HK-2 (cell line): ENCODE data around the gene SMU1.
A peak's percentile ranks its signal among the peaks of the same experiment; 100 is the strongest.

Experiments
- DNase-seq: peaks from one replicate; pipeline ENCODE4 v3.0.0-alpha.2; 2018; ENCODE audit not compliant: unreplicated experiment

SMU1 gene

DNA sequence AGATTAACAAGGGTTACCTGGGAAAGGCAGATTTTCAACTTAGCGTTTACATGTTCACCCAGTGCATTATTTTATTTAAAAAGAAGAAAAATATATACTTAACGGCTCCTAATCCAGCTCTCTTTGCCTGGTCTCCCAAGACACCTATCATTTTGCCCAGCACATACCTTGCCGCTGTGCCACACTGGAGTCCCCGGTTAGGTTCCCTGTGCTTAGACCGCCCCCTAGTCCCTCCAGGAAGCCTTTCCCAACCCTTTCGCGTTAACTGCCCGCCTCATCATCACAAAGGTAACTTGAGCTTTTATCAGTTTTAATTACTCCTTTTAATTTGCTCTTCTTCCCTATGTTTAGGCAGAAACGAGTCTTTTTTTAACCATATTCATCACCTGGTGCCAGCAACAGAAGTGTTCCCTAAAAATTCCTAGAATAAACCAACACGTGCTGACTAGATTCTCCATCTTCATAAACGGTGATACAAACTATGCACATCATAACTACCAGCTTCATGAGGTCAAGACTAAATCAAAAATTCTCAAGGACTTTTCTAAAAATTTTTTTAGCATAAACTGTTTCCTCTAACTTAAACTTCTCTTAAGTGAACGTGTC is 31.7 kb downstream of the SMU1 start:
- DNase-seq = no peak

DNA sequence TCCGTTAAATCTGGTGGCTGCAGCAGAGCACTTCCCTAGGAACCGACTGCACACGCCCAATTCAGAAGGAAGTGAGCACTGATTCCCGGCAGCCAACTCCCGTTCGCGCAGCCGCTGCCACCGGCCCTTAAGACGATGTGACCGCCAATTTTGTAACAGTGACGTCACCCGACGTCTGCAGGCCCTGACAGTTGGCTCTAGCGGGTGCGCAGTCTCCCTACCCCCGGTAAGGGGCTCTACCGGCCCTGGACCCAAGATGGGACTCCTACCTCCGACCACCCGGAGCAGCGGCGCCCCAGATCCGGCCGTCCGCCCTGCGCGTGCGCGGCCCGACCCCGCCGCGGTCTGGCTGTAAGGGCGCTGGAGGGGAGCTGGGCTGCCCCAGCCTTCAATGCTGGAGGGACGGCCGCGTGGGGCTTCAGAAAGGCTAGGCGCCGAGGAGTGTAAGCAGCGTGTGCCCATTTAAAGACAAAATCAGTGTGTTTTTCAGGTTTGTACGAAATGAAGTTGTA is 32.3 kb downstream of the SMU1 start:
- peak; percentile 41 for DNase-seq

GRCh38 chr9:33043671-33044070 is 32.8 kb downstream of the SMU1 start:
- DNase-seq = no peak

- DNase-seq = peak; percentile 14
Measured at GRCh38 chr9:33042473-33042872, 34.0 kb downstream of the SMU1 start.

DNA sequence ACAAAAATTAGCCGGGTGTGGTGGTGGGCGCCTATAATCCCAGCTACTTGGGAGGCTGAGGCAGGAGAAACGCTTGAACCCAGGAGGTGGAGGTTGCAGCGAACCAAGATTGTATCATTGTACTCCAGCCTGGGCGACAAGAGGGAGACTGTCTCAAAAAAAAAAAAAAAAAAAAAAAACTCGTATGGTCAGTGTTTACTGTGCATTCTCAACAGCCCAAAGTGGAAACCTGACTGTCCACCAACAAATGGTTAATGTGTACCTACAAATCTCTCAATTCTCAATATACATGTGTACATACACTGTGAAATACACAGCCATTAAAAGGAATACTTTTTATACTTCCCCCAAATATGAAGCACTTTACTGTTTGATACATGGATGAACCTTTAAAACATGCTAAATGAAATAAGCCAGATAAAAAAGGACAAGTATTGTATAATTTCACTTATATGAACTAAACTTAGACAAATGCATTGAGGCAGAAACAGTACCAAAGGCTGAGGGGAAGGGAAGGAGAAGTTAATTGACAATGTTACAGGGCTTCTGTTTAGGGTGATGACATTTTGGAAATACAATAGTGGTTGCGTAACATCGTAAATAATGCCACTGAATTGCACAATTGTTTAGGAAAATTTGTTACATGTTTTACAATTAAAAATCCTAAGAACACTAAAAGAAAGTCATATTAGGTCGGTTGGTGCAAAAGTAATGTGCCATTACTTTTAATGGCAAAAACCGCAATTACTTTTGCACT is 34.9 kb downstream of the SMU1 start:
- DNase-seq = no peak

GRCh38 chr9:33040792-33041431 is 35.6 kb downstream of the SMU1 start:
- DNase-seq = no peak

DNA sequence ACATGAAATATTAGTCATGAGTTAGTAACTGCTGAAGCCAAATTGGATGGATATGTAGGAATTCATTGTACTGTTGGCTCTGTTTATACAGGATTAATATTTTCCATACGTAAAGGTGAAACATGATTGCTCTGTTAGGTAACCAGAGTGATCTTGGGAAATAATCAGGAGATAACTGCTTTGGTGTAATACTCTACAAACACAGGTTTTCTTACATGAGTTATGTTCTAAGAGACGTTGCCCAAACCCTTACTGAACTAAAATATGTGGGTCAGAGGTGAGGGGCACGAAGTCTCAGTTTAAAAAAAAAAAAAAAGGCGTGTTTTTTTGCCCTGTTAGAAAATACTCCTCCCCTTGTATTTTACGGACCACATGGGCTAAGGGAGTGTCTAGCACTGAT is 43.6 kb downstream of the SMU1 start:
- DNase-seq = no peak

DNA sequence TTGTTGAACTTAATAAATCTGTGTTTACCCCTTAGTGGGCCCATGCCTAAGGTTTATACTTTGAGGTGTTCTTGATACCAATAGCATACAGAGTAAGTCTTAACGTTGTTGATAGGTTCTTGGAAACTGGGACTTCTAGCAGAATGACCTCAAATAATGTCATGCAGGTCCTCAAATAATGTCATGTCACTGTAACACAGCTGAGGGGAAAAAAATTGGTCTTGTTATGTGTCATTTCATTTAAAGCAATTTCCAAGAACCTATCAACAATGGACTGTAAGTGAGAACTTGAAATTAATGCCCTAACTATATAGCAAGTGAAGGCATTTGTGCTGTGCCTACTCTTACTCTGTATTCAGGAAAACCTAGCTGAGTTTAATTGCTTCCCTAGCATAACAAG is 44.2 kb downstream of the SMU1 start:
- DNase-seq = no peak

DNA sequence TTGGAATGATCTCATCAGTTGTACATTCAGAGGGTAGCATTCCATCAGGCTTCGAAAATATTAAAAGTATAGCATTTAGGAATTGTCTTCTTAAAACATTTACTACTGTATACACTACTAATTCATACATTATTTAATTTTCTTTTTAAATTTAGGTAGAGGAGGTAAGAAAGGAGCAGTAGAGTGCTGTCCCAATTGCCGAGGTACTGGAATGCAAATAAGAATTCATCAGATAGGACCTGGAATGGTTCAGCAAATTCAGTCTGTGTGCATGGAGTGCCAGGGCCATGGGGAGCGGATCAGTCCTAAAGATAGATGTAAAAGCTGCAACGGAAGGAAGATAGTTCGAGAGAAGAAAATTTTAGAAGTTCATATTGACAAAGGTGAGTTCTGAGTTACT is 46.2 kb downstream of the SMU1 start:
- DNase-seq = no peak

DNA sequence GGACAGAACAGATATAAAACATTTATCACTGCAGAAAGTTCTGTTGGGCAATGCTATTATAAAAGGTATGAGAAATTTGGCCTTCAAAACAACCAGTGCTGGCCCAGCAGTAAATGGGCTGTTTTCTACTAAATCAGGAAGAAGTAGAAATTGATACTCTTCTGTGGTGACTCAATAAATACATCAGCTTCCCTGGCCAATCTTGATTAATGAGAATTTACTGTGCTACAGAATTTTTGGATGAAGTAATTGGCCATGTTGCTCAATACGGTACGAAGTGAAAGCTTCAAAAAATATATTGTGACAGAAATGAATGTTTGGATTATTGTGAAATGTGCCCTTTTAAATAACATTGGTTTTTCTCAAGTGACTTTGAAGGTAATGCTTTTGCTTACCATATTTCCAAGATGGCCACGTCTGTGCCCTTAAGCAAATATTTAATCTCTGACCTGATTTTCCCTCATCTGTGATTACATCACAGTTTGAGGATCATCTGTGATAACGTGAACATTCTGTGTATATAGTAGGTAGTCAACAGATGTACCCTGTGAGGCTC is 47.2 kb downstream of the SMU1 start:
- DNase-seq = no peak

GRCh38 chr9:33025572-33026342 is 50.7 kb downstream of the SMU1 start:
- peak; percentile 42 for DNase-seq

DNA sequence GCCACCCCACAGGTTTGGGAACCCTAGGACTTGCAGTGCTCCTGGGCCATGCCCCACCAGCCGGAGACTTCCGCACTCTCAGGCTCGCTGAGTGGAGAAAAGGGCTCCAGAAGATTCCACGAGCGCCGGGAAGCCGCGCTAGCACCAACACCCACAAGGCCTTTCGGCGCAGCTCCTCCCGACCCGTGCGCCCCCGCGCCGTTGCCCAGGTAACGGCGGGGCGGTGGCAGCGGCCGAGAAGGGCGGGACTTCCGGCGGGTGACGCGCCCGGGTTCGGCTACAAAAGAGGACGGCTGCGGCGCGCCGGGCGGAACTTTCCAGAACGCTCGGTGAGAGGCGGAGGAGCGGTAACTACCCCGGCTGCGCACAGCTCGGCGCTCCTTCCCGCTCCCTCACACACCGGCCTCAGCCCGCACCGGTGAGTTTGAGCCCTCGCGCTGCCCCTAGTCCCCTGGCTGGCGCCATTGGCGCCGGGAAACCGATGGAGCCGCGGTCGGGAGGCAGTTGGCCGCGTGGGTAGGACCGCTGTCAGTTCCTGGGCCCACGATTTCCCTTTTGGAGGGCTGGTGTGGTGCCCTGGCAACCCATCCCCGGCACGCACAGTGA is 51.4 kb downstream of the SMU1 start, which contains the start of gene DNAJA1:
TSS of gene DNAJA1 (plus strand) at position 308 of the 606 bp plus-strand sequence. CDS start 1,212 bp downstream, outside the sequence.
- peak; percentile 90 for DNase-seq

GRCh38 chr9:33024126-33024965 is 52.1 kb downstream of the SMU1 start:
- no peak for DNase-seq

DNA sequence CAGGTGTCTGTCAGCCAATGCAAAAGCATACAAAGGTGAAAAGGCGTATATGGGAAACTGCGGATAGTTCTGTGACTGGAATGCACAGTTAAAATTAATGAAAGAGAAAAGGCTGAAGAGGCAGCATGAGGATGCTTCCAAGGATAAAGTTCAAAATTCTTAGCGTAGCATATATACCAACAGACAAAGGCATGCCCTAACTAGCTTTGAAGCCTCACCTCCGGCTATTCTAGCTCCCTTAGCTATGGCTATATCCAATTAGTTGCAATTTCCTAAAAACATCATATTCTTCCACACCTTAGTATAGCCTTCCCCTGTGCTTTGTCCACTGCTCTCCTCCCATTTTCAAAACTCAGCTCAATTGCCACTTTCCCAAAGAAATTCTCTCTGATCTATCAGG is 52.8 kb downstream of the SMU1 start:
- DNase-seq = no peak

DNA sequence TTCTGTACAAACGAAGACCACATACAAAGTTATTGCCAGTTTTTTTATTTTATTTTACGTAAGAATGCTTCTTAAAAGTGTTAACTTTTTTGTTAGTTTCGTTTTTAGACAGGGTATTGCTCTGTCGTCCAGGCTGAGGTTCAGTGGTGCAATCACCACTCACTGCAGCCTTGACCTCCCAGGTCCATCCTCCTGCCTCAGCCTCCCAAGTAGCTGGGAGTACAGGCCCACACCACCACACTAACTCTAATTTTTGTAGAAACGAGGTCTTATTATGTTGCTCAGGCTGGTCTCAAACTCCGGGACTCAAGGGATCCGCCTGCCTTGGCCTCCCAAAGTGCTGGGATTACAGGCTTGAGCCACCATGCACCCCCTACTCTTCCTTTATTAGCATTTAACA is 53.7 kb downstream of the SMU1 start:
- DNase-seq = no peak

DNA sequence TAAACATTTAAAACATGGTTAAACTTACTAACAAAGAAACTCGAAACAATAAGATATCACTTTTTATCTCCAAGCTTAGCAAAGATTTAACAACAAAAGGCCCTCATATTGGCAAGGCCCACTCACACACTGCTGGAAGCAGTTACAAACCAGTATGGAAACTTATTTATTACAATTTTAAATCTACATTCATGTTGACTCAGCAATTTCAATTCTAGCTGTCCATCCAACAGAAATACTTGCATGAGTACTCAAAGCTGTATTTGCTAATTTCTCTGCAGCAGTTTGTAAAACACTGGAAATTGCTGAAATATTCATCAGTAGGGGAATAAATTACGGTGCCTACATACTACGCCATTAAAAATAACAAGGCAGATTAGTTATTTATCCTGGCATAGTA is 54.2 kb downstream of the SMU1 start:
- no peak for DNase-seq

- no peak for DNase-seq
Measured at GRCh38 chr9:33019797-33020196, 56.7 kb downstream of the SMU1 start.

- no peak for DNase-seq
Measured at GRCh38 chr9:33017283-33018041, 59.0 kb downstream of the SMU1 start.

- DNase-seq = no peak
Measured at GRCh38 chr9:33014665-33015014, 61.8 kb downstream of the SMU1 start.
